Keratinocyte (primary cell): ENCODE results near the gene ALK. TPM values are rescaled to one million over a fixed set of nuclear protein-coding genes. Genes with fewer than 3 reads are reported as not detected.

Experiments
- DNase-seq: peaks from one replicate; pipeline ENCODE4 v3.0.0-alpha.2; 2011; ENCODE audit warnings: low read depth, missing footprints, low spot score
- FAIRE-seq: peaks from 2 replicates; lab custom pipeline; 2011; peaks lifted over from hg19 to GRCh38; lab: Jason Lieb, UNC
- H2AFZ ChIP-seq: 2 replicates; pipeline ENCODE4 v1.6.0; 2012; ENCODE audit warnings: low read length, control low read depth, inconsistent platforms; ENCODE audit not compliant: control insufficient read depth
- H3K27ac ChIP-seq: 2 replicates; pipeline ENCODE4 v1.5.1; 2011; ENCODE audit warnings: low read length; ENCODE audit not compliant: control insufficient read depth, insufficient read depth
- H3K27me3 ChIP-seq: 3 replicates; pipeline ENCODE4 v1.6.0; 2011; ENCODE audit warnings: low read length; ENCODE audit not compliant: control insufficient read depth, insufficient read depth; ENCODE audit errors: extremely low read depth
- H3K36me3 ChIP-seq, 2 experiments: 2 replicates in 1 of 2; 3 replicates in 1 of 2; pipeline ENCODE4 v1.5.1; 2011; ENCODE audit warnings: low read length in 2 of 2, mild to moderate bottlenecking in 1 of 2; ENCODE audit not compliant: control insufficient read depth in 2 of 2, insufficient read depth in 2 of 2; ENCODE audit errors: extremely low read depth in 1 of 2
- H3K4me1 ChIP-seq: 3 replicates; pipeline ENCODE4 v1.5.1; 2011; ENCODE audit warnings: low read length; ENCODE audit not compliant: control insufficient read depth, insufficient read depth; ENCODE audit errors: extremely low read depth
- H3K4me2 ChIP-seq: 3 replicates; pipeline ENCODE4 v1.6.0; 2011; ENCODE audit warnings: low read depth, low read length; ENCODE audit not compliant: control insufficient read depth, insufficient read depth; ENCODE audit errors: extremely low read depth
- H3K4me3 ChIP-seq, 3 experiments: fragments of 200-600 bp in 1 of 3; sonication (generic) in 1 of 3; 2 replicates in 2 of 3; 3 replicates in 1 of 3; pipeline ENCODE4 v1.5.1; 2011 to 2016; ENCODE audit warnings: low read length in 3 of 3, mild to moderate bottlenecking in 3 of 3, control low read depth in 2 of 3, inconsistent platforms in 1 of 3, low read depth in 1 of 3, mixed read lengths in 1 of 3, mixed run types in 1 of 3, moderate library complexity in 1 of 3; ENCODE audit not compliant: control insufficient read depth in 2 of 3, insufficient read depth in 2 of 3; ENCODE audit errors: extremely low read depth in 1 of 3
- H3K79me2 ChIP-seq: 2 replicates; pipeline ENCODE4 v1.6.0; 2012; ENCODE audit warnings: low read length; ENCODE audit not compliant: control insufficient read depth, insufficient read depth
- H3K9ac ChIP-seq: 3 replicates; pipeline ENCODE4 v1.6.0; 2011; ENCODE audit warnings: low read length; ENCODE audit not compliant: control insufficient read depth, insufficient read depth; ENCODE audit errors: extremely low read depth
- H3K9me1 ChIP-seq: 3 replicates; pipeline ENCODE4 v1.6.0; 2011; ENCODE audit warnings: low read length; ENCODE audit not compliant: control insufficient read depth, insufficient read depth; ENCODE audit errors: extremely low read depth
- H3K9me3 ChIP-seq: 2 replicates; pipeline ENCODE4 v1.5.1; 2012; ENCODE audit warnings: low read depth, low read length; ENCODE audit not compliant: control insufficient read depth
- H4K20me1 ChIP-seq: 3 replicates; pipeline ENCODE4 v1.6.0; 2011; ENCODE audit warnings: low read length; ENCODE audit not compliant: control insufficient read depth, insufficient read depth; ENCODE audit errors: extremely low read depth
- EZH2 ChIP-seq: IDR thresholded peaks from one replicate; pipeline ENCODE4 v1.6.1; 2012; ENCODE audit warnings: inconsistent platforms, mild to moderate bottlenecking, low read length, moderate library complexity
- dilution Hi-C: fragments of 300-500 bp; cut with MboI; formaldehyde crosslinking; loops from one replicate; pipeline ENCODE4 v1.7.0; 2020; ENCODE audit warnings: low sequenced_read_pairs; ENCODE audit not compliant: extremely low pct_ligation_motif_present
- polyA plus RNA-seq, 5 experiments: library from polyadenylated mRNA; depleted of rRNA in 3 of 5; stranded (reverse) in 3 of 5; stranded (forward) in 1 of 5; unstranded in 1 of 5; fragments of >200 nt; gene quantifications; 1 replicate in 1 of 5; 2 replicates in 3 of 5; 3 replicates in 1 of 5; pipeline versions ENCODE4 v1.2.1 to v1.2.3, GENCODE V29; 2011 to 2012; ENCODE audit warnings: missing spikeins in 2 of 5, low read depth in 1 of 5, low replicate concordance in 1 of 5
- TF ChIP-seq, protein P1 (sequence below), 3 experiments: IDR thresholded peaks in 1 of 3; conservative IDR thresholded peaks in 1 of 3; optimal IDR thresholded peaks in 1 of 3; 2 replicates in 2 of 3; 3 replicates in 1 of 3; pipeline versions ENCODE3 to v1.5.1; 2011; ENCODE audit warnings: low read length in 3 of 3, mild to moderate bottlenecking in 3 of 3, moderate library complexity in 2 of 3, control low read depth in 1 of 3, inconsistent platforms in 1 of 3; ENCODE audit not compliant: insufficient read depth in 2 of 3; ENCODE audit errors: extremely low read depth in 1 of 3

ALK gene
- polyA plus RNA-seq, 1 donor (not counting 4 experiments of a cell fraction or from before 2014, with no cell fraction given) = not detected

DNA sequence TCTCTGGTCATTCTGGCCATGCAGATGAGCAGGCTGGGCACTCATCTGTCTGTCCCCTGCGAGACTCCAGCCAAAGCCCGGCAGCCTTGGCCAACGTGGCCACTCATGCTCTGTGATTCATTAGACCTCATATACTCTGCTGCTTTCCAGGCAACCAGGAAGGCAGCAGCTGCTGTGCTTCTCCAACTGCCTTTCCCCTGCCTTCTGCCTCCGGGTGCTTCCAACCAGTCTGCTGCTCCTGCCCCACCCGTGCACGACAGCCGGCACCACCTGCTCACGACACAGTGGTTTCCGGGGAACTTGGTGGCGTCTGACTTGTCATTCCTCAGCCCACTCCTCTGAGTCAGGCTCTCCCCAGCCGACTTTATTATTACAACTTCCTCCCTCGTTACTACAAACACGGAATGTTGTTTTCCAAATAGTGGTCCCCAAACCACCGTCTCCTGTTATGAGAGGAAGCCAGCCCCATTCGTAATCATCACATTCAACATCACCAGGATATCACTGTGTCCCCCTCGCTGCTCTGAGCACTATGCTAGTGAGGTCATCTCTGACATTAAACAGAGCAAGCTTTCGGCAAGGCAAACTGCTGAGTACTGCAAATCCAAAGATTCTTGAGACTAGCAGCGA is 392.4 kb downstream of the ALK start:
- DNase-seq (no peak), FAIRE-seq (no peak)
- Histone ChIP-seq H3K9ac (no peak overlapping the region), H3K9me3 (no peaks in the 10 kb centered on the region), H4K20me1 (no peaks in the 10 kb centered on the region), H3K27ac (no peak overlapping the region), H3K27me3 (peaks cover 6% of the 10 kb centered on the region), H3K79me2 (no peaks in the 10 kb centered on the region), H3K4me1 (no peaks in the 10 kb centered on the region), H3K4me3 (no peak overlapping the region), H3K36me3 (no peaks in the 10 kb centered on the region), H2AFZ (no peak overlapping the region), H3K4me2 (no peak overlapping the region), H3K9me1 (no peaks in the 10 kb centered on the region)
- TF ChIP-seq EZH2 = no peak
- TF ChIP-seq, protein P1, sequence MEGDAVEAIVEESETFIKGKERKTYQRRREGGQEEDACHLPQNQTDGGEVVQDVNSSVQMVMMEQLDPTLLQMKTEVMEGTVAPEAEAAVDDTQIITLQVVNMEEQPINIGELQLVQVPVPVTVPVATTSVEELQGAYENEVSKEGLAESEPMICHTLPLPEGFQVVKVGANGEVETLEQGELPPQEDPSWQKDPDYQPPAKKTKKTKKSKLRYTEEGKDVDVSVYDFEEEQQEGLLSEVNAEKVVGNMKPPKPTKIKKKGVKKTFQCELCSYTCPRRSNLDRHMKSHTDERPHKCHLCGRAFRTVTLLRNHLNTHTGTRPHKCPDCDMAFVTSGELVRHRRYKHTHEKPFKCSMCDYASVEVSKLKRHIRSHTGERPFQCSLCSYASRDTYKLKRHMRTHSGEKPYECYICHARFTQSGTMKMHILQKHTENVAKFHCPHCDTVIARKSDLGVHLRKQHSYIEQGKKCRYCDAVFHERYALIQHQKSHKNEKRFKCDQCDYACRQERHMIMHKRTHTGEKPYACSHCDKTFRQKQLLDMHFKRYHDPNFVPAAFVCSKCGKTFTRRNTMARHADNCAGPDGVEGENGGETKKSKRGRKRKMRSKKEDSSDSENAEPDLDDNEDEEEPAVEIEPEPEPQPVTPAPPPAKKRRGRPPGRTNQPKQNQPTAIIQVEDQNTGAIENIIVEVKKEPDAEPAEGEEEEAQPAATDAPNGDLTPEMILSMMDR (optimal IDR thresholded peaks at IDR 0.05 in 1 of 3, IDR thresholded peaks at IDR 0.05 in 1 of 3, conservative IDR thresholded peaks at IDR 0.05 in 1 of 3; ENCODE audit: extremely low read depth in 1 of 3, insufficient read depth in 2 of 3, low read length in 3 of 3) = no peak
- dilution Hi-C loops = no loop called here

DNA sequence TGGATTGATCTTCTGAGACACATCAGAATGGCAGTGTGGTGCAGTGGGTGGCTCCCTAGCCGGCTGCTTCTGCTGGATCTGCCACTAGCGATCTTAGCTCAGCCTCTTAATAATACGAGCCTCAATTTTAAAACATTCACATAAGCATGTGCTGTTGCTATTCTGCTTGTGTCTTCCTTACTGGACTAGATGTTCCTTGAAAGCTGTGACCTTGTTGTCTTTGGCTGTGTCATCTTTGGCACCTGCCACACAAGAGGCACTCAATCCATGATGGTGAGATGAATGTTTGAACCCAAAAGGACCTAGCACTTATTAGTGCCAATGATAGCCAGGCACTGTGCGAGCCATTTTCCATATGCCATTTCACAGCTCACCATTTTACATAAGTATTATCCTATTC is 393.0 kb downstream of the ALK start:
- no peak overlapping the region for H3K27ac ChIP-seq
- no peak overlapping the region for H3K9ac ChIP-seq
- H3K4me3 ChIP-seq = no peak overlapping the region
- H3K79me2 ChIP-seq = no peaks in the 10 kb centered on the region
- no peak overlapping the region for H2AFZ ChIP-seq
- DNase-seq (no peak), FAIRE-seq (no peak)
- no peak overlapping the region for H3K4me2 ChIP-seq
- H3K27me3 ChIP-seq = peaks cover 1% of the 10 kb centered on the region
- no peaks in the 10 kb centered on the region for H3K9me1 ChIP-seq
- H3K4me1 ChIP-seq = no peaks in the 10 kb centered on the region
- dilution Hi-C loops = no loop called here
- TF ChIP-seq, protein P1 (optimal IDR thresholded peaks at IDR 0.05 in 1 of 3, IDR thresholded peaks at IDR 0.05 in 1 of 3, conservative IDR thresholded peaks at IDR 0.05 in 1 of 3; ENCODE audit: extremely low read depth in 1 of 3, insufficient read depth in 2 of 3, low read length in 3 of 3) = no peak
- no peak for TF ChIP-seq EZH2
- H3K36me3 ChIP-seq = no peaks in the 10 kb centered on the region
- H3K9me3 ChIP-seq = no peaks in the 10 kb centered on the region
- no peaks in the 10 kb centered on the region for H4K20me1 ChIP-seq
